Posterior cingulate gyrus (tissue), 11 donors: ENCODE results near the gene HADHA.
"Not testable (repeated sequence)": the region's sequence is repeated elsewhere in the genome, so short reads cannot be mapped to it uniquely, and the experiment has no call there.

Source experiments
- DNase-seq, 10 donors: peaks; one replicate each; pipeline versions ENCODE4 v3.0.0 to v3.0.0-alpha.2; 2020 to 2021; ENCODE audit warnings: mixed read lengths in 3 of 10
- intact Hi-C: fragments of 100-400 bp; cut with DNase I; formaldehyde crosslinking; loops from one replicate; pipeline ENCODE4 v1.15.1; 2023

The HADHA gene

DNA sequence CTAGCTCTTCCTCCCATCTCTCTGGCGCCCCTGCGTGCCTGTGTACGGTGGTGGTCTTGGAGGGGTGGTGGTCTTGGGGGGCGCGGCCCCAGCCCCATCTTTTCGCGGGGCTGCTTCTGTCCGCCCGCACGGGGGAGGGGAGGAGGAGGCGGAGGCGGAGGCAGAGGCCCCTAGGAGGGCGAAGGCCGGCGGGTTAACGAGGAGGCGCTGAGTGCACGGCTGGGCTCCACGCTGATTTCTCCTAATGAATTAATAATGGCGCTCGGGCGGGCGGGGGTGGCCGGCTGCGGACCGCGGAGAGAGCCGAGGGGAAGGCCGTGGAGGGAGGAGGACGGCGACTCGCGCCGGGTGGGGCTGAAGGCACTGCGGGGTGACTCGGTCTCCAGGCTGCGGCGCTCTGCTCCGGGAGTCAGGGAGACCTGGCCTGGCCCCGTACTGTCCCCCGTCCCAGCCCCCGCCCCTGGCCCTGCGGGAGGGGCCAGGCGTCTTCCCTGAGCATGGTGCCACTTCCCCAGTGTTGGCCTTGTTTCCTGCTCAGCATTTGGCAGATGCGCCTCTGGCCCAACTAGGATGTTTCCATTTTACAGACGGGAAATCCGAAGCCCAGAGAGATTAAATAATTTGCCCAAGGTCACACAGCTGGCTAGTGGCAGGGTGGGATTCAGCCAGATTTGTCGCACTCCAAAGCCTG, 65.5 kb downstream of the HADHA start:
- intact Hi-C loops, result no loop called here
- peak in 3 of 10 donors; percentile 56 to 89 (median 88) for DNase-seq

DNA sequence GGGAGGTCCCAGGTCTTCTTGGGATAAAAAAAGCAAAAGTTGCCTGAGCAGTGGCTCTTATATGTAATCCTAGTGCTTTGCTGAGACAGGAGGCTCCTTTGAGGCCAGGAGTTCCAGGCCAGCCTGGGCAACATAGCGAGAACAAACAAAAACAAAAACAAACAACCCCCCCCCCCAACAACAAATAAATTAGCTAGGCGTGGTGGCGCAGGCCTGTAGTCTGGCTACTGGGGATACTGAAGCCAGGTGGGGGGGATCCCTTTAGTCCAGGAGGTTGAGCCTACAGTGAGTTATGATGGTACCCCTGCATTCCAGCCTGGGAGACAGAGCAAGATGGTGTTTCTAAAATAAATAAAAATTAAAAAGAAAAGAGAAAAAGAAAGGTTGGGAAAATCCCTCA, 66.2 kb downstream of the HADHA start:
- no peak for DNase-seq
- intact Hi-C loops, result no loop called here

DNA sequence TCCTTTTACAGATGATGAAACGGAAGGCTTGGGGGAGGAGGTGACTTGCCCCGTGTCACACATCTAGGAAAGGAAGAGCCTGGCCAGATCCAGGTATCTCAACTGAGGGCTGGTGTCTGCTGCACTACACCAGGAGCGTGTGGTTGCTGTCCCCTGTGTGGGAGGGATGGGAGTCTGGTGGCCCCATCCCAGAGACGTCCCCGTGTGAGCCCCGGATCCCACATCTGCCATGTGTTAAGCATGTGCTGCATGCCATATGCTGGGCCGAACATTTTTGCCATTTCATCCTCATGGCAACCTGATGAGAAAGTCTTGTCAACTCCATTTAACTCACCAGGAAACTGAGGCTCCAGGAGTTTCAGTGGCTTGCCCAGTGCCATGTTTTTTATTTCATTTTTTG, 67.3 kb downstream of the HADHA start:
- DNase-seq, result peak in 1 of 10 donors; percentile 64
- intact Hi-C loops, result no loop called here

DNA sequence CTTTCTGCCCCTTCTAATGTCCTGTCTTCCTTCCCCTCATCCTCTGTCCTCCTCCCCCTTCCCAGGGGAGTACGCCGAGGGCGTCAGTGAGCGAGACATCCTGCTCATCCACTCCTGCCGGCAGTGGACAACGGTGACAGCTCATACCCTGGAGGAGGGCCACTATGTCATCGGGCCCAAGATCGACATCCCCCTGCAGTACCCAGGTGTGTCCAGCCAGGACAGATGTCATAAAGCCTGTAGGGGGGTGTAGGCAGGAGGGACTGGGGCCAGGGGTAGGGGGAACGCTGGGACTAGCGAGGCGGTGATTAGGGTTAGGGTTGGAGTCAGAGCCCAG, 68.2 kb downstream of the HADHA start:
- DNase-seq, result no peak
- intact Hi-C loops, result no loop called here

DNA sequence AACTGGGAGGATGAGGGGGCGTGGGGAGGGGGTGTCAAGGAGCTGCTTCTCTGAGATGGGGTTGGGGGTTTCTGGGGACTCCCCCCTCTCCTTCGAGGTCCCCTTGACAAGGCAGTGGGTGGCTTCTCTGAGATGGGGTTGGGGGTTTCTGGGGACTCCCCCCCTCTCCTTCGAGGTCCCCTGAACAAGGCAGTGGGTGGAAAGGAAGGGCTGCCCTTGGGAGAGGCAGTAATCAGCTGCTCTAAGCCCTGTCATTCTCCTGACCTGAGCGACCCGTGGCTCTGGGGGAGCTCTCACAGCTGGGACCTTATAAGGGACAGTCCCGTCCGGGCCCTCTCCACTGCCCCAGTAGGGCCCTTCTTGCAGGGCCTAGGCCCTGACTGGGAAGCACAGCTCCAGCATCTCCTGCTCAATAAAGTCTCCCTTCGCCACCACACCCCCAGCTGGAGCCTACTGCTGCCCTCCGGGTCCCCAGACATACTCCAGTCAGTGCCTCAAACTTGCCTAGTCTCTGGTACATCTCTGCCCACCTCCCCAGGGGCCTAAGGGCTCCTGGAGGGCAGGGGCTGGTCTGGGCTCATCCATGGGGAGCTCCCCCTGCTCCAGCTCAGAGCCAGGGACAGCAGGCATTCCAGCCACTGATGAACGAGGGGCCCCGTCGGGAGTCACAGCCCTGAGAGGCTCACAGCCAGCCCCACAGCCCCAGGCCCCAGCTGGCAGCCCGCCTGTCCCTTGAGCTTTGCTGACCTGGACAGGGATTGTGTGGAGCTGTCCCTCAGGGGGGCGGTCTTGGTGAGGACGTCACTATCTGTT, 68.8 kb downstream of the HADHA start:
- DNase-seq, result peak in 1 of 10 donors; percentile 75
- intact Hi-C loops, result no loop called here

DNA sequence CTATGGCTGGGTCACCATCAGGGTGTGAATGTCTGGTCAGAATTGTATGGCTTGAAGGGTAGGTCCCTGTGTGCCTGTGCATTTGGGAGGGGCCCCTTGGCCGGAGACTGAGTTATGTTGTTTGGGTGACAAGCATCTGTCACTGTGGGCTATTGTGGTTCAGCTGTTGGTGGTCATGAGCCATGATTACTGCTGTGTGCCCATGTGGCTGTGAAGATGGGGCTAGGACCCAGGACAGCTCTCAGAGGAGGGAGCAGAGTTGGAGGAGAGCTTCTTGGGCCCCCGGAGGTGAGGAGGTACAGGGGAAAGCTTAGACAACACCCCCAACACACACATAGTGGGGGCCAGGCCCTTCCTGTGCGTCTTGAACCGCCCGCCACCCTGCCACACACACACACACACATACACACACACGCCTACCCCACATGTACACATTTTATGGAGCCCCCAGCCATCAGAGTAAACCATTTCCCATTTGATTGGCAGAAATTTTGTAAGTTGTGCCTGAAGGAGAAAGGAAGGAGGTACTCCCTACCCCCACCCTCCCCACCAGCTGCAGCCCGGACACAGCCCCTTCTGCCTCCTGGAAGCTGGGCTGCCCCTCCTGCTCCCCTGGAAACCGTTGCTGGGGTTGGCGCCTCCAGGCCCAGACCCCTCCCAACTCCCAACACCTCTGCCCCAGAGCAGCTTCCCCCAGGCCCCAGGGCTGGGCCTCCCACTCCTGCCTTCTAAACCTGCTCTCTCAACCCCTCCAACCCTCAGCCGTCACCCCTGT, 69.6 kb downstream of the HADHA start:
- peak in 1 of 10 donors; percentile 70 for DNase-seq
- intact Hi-C loops, result no loop called here

DNA sequence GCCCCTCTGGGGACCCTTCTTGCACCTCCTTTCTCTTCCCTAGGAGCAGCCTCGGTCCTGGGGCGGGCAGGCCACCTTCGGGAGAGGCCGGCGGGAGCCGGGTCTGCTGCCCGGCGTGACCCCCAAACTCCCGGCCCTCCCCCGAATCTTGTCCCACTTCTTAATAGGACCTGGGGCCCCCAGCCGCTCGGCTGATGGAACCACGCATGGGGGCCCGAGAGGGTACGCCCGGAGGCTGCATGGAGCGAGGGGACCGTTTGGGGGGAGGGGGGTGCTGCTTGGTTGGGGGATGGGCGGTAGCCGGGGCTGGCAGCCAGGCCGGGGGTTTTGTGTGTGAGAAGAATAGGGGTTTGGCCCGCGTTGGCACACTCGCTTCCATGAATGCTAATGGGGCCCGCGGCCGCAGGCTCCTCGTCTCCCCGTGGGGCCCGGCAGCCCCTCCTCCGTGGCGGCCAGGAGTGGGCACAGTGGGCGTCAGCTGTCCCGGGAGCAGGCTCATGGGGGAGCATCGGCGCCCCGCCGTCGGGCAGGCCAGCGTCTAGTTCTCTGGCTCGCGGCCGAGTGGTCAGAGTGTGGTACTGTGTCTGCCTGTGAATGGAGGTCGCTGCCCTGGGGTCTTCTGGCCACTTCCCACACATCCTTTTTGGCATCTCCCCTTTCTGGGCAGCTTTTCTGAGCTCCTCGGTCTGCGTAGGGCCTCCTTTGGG, 70.5 kb downstream of the HADHA start:
- peak in 8 of 10 donors; percentile 36 to 88 (median 51) for DNase-seq
- intact Hi-C loops, result no loop called here

DNA sequence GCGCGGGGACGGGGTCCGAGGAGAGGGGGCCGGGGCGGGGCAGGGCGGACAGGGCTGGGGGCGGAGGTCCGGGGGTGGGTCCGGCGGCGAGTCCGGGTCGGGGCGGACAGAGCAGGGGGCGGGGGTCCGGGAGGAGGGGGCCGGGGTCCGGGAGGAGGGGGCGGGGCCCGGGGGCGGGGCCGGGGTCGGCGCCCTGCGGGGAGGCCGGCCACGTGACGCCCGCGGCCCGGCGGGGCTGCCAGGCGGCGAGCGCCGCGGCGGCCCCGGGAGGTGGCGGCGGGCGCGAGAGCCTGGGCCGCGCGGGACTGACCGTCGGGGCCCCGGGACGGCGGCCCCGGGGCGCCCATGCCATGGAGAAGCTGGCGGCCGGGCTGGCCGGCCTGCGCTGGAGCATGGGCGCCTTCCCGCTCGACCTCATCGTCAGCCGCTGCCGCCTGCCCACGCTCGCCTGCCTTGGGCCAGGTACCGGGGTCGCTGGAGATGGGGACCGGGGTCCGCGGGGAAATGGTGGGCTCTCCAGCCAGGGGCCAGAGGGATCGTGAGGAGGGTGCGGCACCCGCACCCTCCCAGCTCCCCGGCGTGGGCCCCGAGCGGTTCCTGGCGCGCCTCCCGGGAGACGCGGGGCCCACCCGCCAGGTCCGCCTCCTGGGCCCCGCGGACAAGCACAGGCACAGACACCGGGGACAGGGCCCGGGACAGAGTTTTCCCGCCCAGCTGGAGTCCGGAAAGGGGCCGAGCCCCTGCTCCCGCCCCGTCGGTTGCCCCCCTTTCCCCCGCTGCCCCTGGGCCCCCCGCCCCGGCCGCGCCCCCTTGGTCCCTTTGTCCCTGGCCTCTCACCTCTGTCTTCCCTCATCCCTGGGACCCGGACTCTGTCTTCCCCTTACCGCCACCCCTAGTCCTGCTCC, 71.3 kb downstream of the HADHA start, which contains the start of gene GAREM2:
Gene GAREM2 (plus strand): TSS at position 218 of the 905 bp plus-strand sequence. CDS start 133 bp downstream, at position 351.
- DNase-seq, result peak in 1 of 10 donors; percentile 78
- intact Hi-C loops, result no loop called here

DNA sequence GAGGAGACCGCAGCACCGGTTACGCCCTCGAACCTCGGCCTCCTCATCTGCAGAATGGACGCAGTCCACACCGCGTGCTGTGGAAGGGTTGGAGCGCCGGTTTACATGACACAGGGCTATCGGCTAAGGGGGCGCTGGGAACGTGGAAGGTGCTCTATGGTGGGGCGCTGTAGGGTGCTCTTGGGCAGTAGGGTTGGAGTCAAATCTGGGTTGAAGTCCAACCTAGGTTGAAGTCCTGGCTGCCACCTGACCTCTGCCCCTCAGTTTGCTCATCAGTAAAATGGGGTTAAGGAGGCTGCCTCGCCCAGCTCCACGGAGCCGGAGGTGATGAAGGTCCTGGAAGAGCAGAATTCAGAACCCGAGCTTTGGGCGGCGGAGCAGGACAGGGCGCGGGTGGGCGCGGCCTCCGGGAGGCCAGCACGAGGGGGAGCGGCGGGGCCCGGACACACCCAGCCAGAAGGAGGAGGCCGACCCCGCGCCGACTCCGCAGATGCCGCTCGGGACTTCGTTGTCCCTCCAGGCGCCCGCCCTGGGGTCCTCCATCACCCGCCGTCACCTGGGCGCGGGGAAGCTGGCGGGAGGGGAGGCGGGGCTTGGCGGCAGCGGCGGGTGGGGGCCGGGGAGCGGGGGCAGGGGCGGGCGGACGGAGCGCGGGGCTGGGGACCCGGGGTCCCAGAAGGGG, 72.1 kb downstream of the HADHA start:
- intact Hi-C loops, result no loop called here
- DNase-seq, result peak in 1 of 10 donors; percentile 74

DNA sequence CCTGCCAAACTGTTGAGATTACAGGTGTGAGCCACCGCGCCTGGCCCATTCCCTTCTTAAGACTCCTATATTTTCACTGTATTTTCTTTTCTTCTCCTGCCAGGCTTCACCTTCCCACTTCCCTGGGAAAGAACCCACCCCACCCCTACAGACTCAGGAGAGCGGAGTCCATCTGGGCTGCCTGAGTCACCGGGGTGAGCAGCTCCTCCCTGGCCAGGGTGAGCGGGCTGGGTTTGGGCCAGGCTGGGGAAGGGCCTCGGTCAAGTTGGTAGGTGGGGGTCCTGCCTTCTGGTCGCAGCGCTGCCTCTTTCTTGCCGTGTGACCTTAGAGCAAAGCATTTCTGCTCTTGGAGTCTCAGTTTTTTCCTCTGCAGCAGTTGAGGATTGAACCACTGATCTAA, 73.6 kb downstream of the HADHA start:
- DNase-seq, result peak in 1 of 10 donors; percentile 40
- intact Hi-C loops, result no loop called here

DNA sequence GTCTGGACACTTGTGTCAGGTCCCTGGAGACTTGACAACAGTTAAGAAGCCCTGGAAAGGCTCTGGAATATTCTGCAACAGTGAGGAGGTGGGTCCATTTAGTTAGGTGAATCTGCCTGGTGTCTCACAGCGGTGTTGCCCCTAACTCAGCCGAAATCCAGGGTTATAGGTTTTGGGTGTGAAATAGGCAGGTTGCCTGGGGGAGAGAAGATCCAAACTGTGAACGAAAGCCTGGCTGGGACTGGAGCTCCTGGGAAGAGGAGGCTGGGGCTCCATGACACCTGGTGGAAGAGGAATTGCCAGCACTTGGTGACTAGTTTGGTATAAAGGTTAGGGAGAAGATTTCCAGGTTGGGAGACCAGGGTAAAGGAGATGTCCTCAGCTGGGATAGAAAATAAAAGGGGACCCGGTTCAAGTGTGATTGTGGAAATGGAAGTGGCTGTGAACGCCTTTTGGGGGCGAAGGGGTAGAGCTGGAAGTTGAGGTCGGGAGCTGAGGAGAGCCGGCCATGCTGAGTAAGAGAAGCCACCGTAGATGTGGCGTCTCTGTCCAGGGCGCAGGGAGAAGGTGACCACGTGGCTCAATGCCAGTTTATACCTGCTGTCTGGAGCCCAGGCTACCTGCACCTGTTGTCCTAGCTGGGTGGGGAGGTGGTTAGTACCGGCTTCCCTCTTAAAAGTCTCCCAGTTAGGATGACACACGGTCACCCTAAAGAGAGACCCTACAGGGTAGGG, 74.6 kb downstream of the HADHA start:
- intact Hi-C loops, result no loop called here
- peak in 1 of 10 donors; percentile 42 for DNase-seq

DNA sequence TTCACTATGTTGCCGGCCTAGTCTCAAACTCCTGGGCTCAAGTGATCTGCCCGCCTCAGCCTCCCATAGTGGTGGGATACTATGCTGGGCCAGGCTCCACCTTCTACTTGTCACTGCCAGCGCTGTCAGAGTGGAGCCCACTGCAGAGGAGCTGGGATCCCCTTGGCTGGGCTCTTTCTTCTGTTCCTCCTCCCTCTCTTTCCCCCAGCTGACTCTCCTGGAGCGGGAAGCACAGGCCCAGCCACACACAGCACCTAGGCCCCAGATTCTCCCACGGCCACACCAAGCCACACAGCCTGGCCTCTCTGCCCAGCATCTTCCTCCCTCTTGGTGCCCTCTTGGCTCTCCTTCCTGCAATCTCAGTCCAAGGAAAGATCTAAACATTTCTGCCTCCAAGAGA, 75.2 kb downstream of the HADHA start:
- intact Hi-C loops, result no loop called here
- peak in 1 of 10 donors; percentile 38 for DNase-seq

DNA sequence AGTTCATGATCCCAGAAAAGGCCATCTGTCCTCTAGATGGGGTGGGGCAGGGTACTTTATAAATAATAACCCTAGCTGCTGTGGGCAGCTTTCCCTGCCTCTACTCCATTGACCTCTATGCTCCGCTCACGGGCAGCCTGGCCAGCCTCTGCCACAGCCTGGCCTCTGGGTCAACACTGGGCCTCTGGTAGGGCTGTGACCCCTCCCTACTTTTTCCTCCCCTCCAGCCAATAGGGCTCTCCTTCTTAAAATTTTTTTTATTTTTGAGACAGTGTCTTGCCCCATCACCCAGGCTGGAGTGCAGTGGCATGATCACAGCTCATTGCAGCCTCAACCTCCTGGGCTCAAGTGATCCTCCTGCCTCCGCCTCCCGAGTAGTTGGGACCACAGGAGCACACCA, 75.6 kb downstream of the HADHA start:
- intact Hi-C loops, result no loop called here
- DNase-seq, result peak in 1 of 10 donors; percentile 28

DNA sequence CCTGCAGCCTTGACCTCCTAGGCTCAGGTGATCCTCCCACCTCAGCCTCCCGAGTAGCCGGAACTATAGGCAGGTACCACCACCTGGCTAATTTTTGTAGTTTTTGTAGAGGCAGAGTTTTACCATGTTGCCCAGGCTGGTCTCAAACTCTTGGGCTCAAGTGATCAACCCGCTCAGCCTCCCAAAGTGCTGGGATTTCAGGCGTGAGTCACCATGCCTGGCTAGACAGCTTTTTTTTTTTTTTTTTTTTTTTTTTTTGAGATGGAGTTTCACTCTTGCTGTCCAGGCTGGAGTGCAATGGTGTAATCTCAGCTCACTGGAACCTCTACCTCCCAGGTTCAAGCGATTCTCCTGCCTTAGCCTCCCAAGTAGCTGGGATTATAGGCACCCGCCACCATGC, 77.9 kb downstream of the HADHA start:
- DNase-seq, result peak in 1 of 10 donors; percentile 13
- intact Hi-C loops, result not testable (repeated sequence)

DNA sequence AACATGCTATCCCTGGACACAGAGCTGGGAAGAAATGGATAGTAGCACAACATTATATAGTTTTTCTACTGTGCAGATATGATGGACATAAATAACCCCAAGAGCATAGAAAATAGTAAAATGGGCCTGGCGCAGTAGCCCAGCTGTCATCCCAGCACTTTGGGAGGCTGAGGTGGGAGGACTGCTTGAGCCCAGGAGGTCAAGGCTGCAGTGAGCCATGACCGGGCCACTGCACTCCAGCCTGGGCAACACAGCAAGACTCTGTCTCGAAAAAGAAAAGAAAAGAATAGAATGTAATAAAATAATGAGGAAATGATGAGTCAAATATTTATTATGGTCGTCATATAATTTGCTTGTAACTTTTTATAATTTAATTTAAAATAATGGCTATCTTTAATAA, 79.0 kb downstream of the HADHA start:
- intact Hi-C loops, result no loop called here
- DNase-seq, result peak in 1 of 10 donors; percentile 29

DNA sequence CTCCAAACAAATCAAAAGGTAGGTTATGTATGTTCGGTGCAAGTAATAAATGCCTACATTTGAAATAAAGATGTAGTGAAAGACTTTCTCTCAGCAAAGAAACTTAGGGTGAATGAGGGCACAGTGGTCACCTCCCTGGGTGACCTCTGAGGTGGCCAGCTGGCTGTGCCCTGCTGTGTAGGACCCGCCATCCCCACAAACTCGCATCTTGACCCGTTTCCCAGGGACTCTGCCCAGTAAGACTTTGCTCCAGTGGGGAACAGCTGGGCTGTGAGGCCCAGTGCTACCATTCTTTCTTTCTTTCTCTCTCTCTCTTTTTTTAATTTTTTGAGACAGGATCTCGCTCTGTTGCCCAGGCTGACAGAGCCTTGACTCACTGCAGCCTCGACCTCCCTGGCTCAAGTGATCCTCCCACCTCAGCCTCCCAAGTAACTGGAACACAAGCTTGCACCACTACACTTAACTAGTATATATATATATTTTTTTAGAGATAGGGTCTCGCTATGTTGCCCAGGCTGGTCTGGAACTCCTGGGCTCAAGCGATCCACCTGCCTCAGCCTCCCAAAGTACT, 79.7 kb downstream of the HADHA start:
- intact Hi-C loops, result no loop called here

DNA sequence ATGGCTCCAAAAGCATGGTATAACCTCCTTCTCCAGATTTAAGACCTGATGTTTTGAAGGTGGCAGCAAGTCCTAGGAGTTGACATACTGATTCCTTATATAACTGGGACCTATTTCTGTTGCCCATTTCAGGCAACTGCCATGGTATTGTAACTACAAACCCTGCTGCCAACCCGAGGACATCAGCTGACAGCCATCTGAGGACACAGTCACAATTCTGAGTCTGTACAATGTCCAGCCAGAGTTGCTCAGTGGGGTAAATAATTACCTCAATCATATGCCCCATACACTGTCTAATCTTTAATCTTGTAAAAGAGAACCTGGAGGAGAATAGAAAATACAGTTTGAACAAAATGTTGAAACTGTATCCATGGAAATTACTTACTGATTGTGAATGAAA, 80.2 kb downstream of the HADHA start:
- intact Hi-C loops, result no loop called here
- DNase-seq, result peak in 1 of 10 donors; percentile 46

More for the DNA sequence above, 79.7 kb downstream of the HADHA start:
- peak in 1 of 10 donors; percentile 31 for DNase-seq

DNA sequence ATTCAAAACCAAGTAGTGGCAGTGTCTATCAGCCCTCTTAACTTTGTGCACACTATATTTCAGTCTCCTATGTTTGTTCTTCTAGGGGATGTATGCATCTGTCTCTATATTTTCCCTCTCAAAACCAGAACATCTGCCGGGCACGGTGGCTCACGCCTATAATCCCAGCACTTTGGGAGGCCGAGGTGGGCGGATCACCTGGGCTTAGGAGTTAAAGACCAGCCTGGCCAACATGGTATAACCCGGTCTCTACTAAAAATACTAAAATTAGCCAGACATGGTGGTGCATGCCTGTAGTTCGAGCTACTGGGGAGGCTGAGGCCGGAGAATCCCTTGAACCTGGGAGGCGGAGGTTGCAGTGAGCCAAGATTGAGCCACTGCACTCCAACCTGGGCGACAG, 81.5 kb downstream of the HADHA start:
- intact Hi-C loops, result no loop called here
- peak in 1 of 10 donors; percentile 58 for DNase-seq
